WTC11 (cell line): ENCODE measurements around the gene ABCB10. TPM values are rescaled to one million over a fixed set of nuclear protein-coding genes. Genes with fewer than 3 reads are reported as not detected.

Experiments used
- ATAC-seq: fragments of 200-7000 bp; cut with Tn5 transposase; 2 replicates; pipeline ENCODE4 v1.10.0; 2021; ENCODE audit warnings: mild to moderate bottlenecking, moderate library complexity
- CTCF ChIA-PET: fragments of 300-600 bp; sonication (Branson Sonifier 250); formaldehyde crosslinking; loops from one replicate; lab custom pipeline; 2021; ENCODE audit warnings: antibody characterized with exemption; lab: Charles Lee
- POLR2A ChIA-PET: fragments of 350-600 bp; sonication (Branson Sonifier 250); formaldehyde crosslinking; loops from one replicate; lab custom pipeline; 2021; ENCODE audit warnings: antibody characterized with exemption; lab: Charles Lee
- DNase-seq: peaks from one replicate; pipeline ENCODE4 v3.0.0; 2021; ENCODE audit warnings: low spot score
- H3K27ac Mint-ChIP-seq: 2 replicates; pipeline ENCODE4 v1.8.0; 2021; ENCODE audit warnings: mixed read lengths
- H3K27me3 Mint-ChIP-seq: 2 replicates; pipeline ENCODE4 v1.8.0; 2021; ENCODE audit warnings: low read depth, mild to moderate bottlenecking, moderate library complexity, mixed read lengths
- H3K36me3 Mint-ChIP-seq: 2 replicates; pipeline ENCODE4 v1.8.0; 2021; ENCODE audit warnings: mixed read lengths
- H3K4me1 Mint-ChIP-seq: 2 replicates; pipeline ENCODE4 v1.8.0; 2022; ENCODE audit warnings: mixed read lengths
- H3K4me3 Mint-ChIP-seq: 2 replicates; pipeline ENCODE4 v1.8.0; 2021; ENCODE audit warnings: mild to moderate bottlenecking, moderate library complexity, mixed read lengths
- H3K9me3 Mint-ChIP-seq: 2 replicates; pipeline ENCODE4 v1.8.0; 2021; ENCODE audit warnings: mixed read lengths
- CBFB ChIP-seq: sonication (generic); formaldehyde crosslinking; IDR thresholded peaks from 2 replicates; pipeline ENCODE4 v1.8.1; 2022; ENCODE audit warnings: mild to moderate bottlenecking, low read depth, missing genetic modification reagents
- ETV6 ChIP-seq: sonication (generic); formaldehyde crosslinking; IDR thresholded peaks from 2 replicates; pipeline ENCODE4 v1.8.1; 2022; ENCODE audit warnings: mild to moderate bottlenecking, missing genetic modification reagents
- FOXJ3 ChIP-seq: sonication (generic); formaldehyde crosslinking; IDR thresholded peaks from 2 replicates; pipeline ENCODE4 v1.9.0; 2021; ENCODE audit warnings: missing genetic modification reagents, mild to moderate bottlenecking, borderline replicate concordance
- HMGA2 ChIP-seq: fragments of 250-450 bp; sonication (Bioruptor Pico); IDR thresholded peaks from 2 replicates; pipeline ENCODE4 v1.4.0; 2021; ENCODE audit warnings: mild to moderate bottlenecking, moderate library complexity
- JAZF1 ChIP-seq: fragments of 250-450 bp; sonication (Bioruptor Pico); IDR thresholded peaks from 2 replicates; pipeline ENCODE4 v1.9.0; 2021; ENCODE audit warnings: moderate library complexity, mild to moderate bottlenecking, inconsistent platforms
- OVOL2 ChIP-seq: fragments of 250-450 bp; sonication (Bioruptor Pico); IDR thresholded peaks from 2 replicates; pipeline ENCODE4 v1.9.0; 2021; ENCODE audit warnings: mild to moderate bottlenecking, borderline replicate concordance
- PRDM15 ChIP-seq: sonication (generic); formaldehyde crosslinking; IDR thresholded peaks from 2 replicates; pipeline ENCODE4 v1.8.0; 2022; ENCODE audit warnings: missing genetic modification reagents
- RELA ChIP-seq: sonication (generic); formaldehyde crosslinking; IDR thresholded peaks from 2 replicates; pipeline ENCODE4 v1.8.1; 2022; ENCODE audit warnings: missing genetic modification reagents, mild to moderate bottlenecking, borderline replicate concordance
- TEAD1 ChIP-seq: sonication (generic); formaldehyde crosslinking; IDR thresholded peaks from 2 replicates; pipeline ENCODE4 v1.8.0; 2022; ENCODE audit warnings: mild to moderate bottlenecking, missing genetic modification reagents
- TEAD4 ChIP-seq: sonication (generic); formaldehyde crosslinking; IDR thresholded peaks from 2 replicates; pipeline ENCODE4 v1.8.0; 2022; ENCODE audit warnings: mild to moderate bottlenecking, missing genetic modification reagents
- USF2 ChIP-seq: sonication (generic); formaldehyde crosslinking; IDR thresholded peaks from 2 replicates; pipeline ENCODE4 v1.8.1; 2023; ENCODE audit warnings: mild to moderate bottlenecking, missing genetic modification reagents, moderate library complexity
- ZBTB21 ChIP-seq: sonication (generic); formaldehyde crosslinking; IDR thresholded peaks from 2 replicates; pipeline ENCODE4 v1.8.1; 2023; ENCODE audit warnings: mild to moderate bottlenecking, missing genetic modification reagents, borderline replicate concordance
- ZNF232 ChIP-seq: sonication (generic); formaldehyde crosslinking; IDR thresholded peaks from 2 replicates; pipeline ENCODE4 v1.8.0; 2022; ENCODE audit warnings: mild to moderate bottlenecking, missing genetic modification reagents
- total RNA-seq: library from RNA; stranded (reverse); gene quantifications from 3 replicates; pipeline ENCODE4 v1.2.3, GENCODE V29; 2021
- TF ChIP-seq, protein P1 (sequence below): sonication (generic); formaldehyde crosslinking; IDR thresholded peaks from 2 replicates; pipeline ENCODE4 v1.8.1; 2022; ENCODE audit warnings: mild to moderate bottlenecking, missing genetic modification reagents, moderate library complexity, borderline replicate concordance
- TF ChIP-seq, protein P2 (sequence below): sonication (generic); formaldehyde crosslinking; IDR thresholded peaks from 2 replicates; pipeline ENCODE4 v1.8.0; 2023; ENCODE audit warnings: missing genetic modification reagents

Gene ABCB10
- total RNA-seq, 1 experiment from 2014 or later = 11.0 TPM

GRCh38 chr1:229590119-229590518, 31.6 kb upstream of the ABCB10 start (continued):
- TF ChIP-seq, protein P1, sequence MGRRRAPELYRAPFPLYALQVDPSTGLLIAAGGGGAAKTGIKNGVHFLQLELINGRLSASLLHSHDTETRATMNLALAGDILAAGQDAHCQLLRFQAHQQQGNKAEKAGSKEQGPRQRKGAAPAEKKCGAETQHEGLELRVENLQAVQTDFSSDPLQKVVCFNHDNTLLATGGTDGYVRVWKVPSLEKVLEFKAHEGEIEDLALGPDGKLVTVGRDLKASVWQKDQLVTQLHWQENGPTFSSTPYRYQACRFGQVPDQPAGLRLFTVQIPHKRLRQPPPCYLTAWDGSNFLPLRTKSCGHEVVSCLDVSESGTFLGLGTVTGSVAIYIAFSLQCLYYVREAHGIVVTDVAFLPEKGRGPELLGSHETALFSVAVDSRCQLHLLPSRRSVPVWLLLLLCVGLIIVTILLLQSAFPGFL (CRISPR knock-in tag) = no peak
- TF ChIP-seq OVOL2 (CRISPR knock-in tag) (no peak), ZBTB21 (CRISPR knock-in tag) (no peak), RELA (CRISPR knock-in tag) (no peak), HMGA2 (no peak), ZNF232 (no peak), ETV6 (CRISPR knock-in tag) (no peak), USF2 (CRISPR knock-in tag) (no peak)
- TF ChIP-seq, protein P2, sequence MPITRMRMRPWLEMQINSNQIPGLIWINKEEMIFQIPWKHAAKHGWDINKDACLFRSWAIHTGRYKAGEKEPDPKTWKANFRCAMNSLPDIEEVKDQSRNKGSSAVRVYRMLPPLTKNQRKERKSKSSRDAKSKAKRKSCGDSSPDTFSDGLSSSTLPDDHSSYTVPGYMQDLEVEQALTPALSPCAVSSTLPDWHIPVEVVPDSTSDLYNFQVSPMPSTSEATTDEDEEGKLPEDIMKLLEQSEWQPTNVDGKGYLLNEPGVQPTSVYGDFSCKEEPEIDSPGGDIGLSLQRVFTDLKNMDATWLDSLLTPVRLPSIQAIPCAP = no peak
- TF ChIP-seq, all 79 proteins: peak for 0

- ChIA-PET POLR2A (no interaction called here), CTCF (no interaction called here)
- no peaks in the 10 kb centered on the region for H3K9me3 Mint-ChIP-seq
- no peaks in the 10 kb centered on the region for H3K4me1 Mint-ChIP-seq
- no peaks in the 10 kb centered on the region for H3K27me3 Mint-ChIP-seq
- DNase-seq (no peak), ATAC-seq (no peak)
- no peak for TF ChIP-seq JAZF1 (CRISPR knock-in tag)
- TF ChIP-seq FOXJ3 (CRISPR knock-in tag) = no peak
- TF ChIP-seq TEAD1 (CRISPR knock-in tag) = no peak
- no peak for TF ChIP-seq CBFB (CRISPR knock-in tag)
- no peak for TF ChIP-seq OVOL2 (CRISPR knock-in tag)
- no peak overlapping the region for H3K4me3 Mint-ChIP-seq
- H3K27ac Mint-ChIP-seq = no peak overlapping the region
- no peaks in the 10 kb centered on the region for H3K36me3 Mint-ChIP-seq
These were observed 26.8 kb upstream of the ABCB10 start for GRCh38 chr1:229585338-229585737.

- DNase-seq (no peak), ATAC-seq (no peak)
- no peak overlapping the region for H3K4me3 Mint-ChIP-seq
- ChIA-PET CTCF (interaction anchor here (1.4 to 1.5 kb wide), 2 partner anchors 20 to 266 kb away, joined by 3 to 4 read pairs; no protein-coding TSS in a partner anchor), POLR2A (no interaction called here)
- TF ChIP-seq TEAD4 (CRISPR knock-in tag) (no peak), PRDM15 (no peak), ETV6 (CRISPR knock-in tag) (no peak), ZBTB21 (CRISPR knock-in tag) (no peak)
- TF ChIP-seq, protein P1 (CRISPR knock-in tag) = no peak
- no peaks in the 10 kb centered on the region for H3K27me3 Mint-ChIP-seq
- no peak overlapping the region for H3K27ac Mint-ChIP-seq
- H3K9me3 Mint-ChIP-seq = no peaks in the 10 kb centered on the region
- peaks cover 9% of the 10 kb centered on the region for H3K4me1 Mint-ChIP-seq
- no peaks in the 10 kb centered on the region for H3K36me3 Mint-ChIP-seq
These were observed 24.2 kb upstream of the ABCB10 start for GRCh38 chr1:229582715-229583114.
